GM12892 (cell line): ENCODE results near the gene NEK10.

Source experiments
- POLR2A ChIP-seq: IDR thresholded peaks from 2 replicates; pipeline ENCODE4 v1.6.1; 2011; ENCODE audit warnings: low read depth, low read length, control low read depth
- POLR2AphosphoS5 ChIP-seq: IDR thresholded peaks from 2 replicates; pipeline ENCODE4 v1.6.1; 2011; ENCODE audit warnings: low read depth, low read length, control low read depth

DNA sequence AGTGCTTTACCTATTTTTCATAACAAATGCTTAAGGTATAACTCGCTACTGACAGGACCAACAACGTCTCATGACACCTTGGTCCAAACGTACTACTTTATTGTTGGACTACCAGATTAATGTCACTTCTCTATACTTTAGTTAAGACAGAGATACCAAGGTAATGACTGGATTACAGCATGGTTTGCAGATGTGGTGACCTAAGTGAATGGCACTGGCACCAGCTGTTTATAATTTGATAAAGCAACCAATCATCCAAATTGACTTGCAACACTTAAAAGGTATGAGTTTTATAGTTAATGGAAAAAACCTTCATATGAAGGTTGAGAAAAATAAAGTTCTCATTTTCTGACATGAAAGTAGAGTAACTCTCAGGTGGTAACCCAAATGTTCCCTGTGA, 209.0 kb downstream of the NEK10 start:
- TF ChIP-seq POLR2A: no peak
- TF ChIP-seq POLR2AphosphoS5: no peak
